Measurements from ENCODE around the gene CDK2.
"Not testable (repeated sequence)": the region's sequence is repeated elsewhere in the genome, so short reads cannot be mapped to it uniquely, and the experiment has no call there.

Gene CDK2

DNA sequence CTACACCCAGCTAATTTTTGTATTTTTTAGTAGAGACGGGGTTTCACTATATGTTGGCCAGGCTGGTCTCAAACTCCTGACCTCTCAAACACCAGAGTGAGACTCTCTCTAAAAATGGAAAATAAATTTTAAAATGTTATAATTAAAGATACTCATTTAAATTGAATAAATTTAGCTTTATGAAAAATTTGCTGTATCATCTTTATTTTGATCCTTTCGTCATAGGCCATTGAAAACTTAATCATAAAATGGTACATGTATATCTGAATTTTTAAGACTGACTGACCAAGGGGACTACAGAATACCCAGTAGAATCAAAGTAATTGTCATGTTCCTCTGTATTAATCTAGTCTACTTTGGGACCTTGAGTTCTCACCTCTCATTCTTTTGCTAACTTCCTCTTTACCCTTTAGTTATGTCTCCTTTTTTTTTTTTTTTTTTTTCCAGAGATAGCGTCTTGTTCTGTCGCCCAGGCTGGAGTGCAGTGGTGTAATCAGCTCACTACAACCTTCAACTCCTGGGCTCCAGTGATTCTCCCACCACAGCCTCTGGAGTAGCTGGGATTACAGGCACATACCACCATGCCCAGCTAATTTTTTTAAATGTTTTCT is 16.7 kb downstream of the CDK2 start:
- H2BK5ac ChIP-seq (ENCODE audit: low read length): no peak overlapping the region
- H3K9ac ChIP-seq (ENCODE audit: low read length): no peak overlapping the region
- no peak overlapping the region for H3K18ac ChIP-seq (ENCODE audit: low read length)
- H3K56ac ChIP-seq (ENCODE audit: low read length): no peak overlapping the region
- H3K4ac ChIP-seq (ENCODE audit: low read depth, low read length): no peak overlapping the region
- WGBS (ENCODE audit: extremely low coverage, insufficient coverage, low lambda C conversion rate): no CpG with 5 or more reads among the region's 4 CpGs
- no peaks in the 10 kb centered on the region for H3K4me1 ChIP-seq (ENCODE audit: control insufficient read depth, low read depth, low read length)
- no peak overlapping the region for H4K5ac ChIP-seq (ENCODE audit: low read length)
- no peak overlapping the region for H3K27ac ChIP-seq (ENCODE audit: low read depth, low read length)
- no peak overlapping the region for H2AK5ac ChIP-seq (ENCODE audit: low read length)
- H3K36me3 ChIP-seq (ENCODE audit: control insufficient read depth, insufficient read depth, low read length): peaks cover 1% of the 10 kb centered on the region
- H3K4me2 ChIP-seq (ENCODE audit: low read length): no peak overlapping the region
- no peak for DNase-seq
- H2BK120ac ChIP-seq (ENCODE audit: low read depth, low read length): no peak overlapping the region
- no peaks in the 10 kb centered on the region for H3K27me3 ChIP-seq (ENCODE audit: insufficient read depth, low read length, poor library complexity)
- H4K8ac ChIP-seq (ENCODE audit: low read depth, low read length): no peak overlapping the region
- H2BK15ac ChIP-seq (replicated peaks; ENCODE audit: low read depth): no peak overlapping the region
- H3K79me1 ChIP-seq (ENCODE audit: low read length): peaks cover 9% of the 10 kb centered on the region
- no peaks in the 10 kb centered on the region for H3K79me2 ChIP-seq (ENCODE audit: control insufficient read depth, insufficient read depth, low read length)
- H3K23ac ChIP-seq (ENCODE audit: low read length): no peak overlapping the region
- no peak overlapping the region for H3K4me3 ChIP-seq (ENCODE audit: low read length)

DNA sequence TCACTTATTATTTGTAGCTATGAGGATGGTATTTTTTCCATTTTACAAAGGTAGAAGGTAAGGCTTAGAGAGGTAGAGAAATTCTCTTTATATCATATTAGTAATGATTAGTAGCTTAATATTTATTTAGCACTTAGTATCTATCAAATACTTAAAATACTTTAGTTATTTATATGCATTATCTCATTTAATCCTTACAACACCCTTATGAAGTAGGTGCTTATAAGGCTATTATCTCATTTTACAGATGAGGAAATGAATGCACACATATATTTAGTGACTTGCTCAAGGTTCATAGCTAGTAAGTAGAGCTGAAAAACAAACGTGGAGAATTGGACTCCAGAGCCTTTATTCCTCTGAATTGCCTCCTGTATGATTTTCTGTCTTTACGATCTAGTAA is 18.2 kb downstream of the CDK2 start:
- Histone ChIP-seq H3K56ac (ENCODE audit: low read length) (no peak overlapping the region), H3K4me3 (ENCODE audit: low read length) (no peak overlapping the region), H2BK5ac (ENCODE audit: low read length) (no peak overlapping the region), H3K36me3 (ENCODE audit: control insufficient read depth, insufficient read depth, low read length) (peaks cover 3% of the 10 kb centered on the region), H3K4me2 (ENCODE audit: low read length) (no peak overlapping the region), H4K5ac (ENCODE audit: low read length) (no peak overlapping the region), H2BK120ac (ENCODE audit: low read depth, low read length) (no peak overlapping the region), H3K4ac (ENCODE audit: low read depth, low read length) (no peak overlapping the region), H3K27me3 (ENCODE audit: insufficient read depth, low read length, poor library complexity) (no peaks in the 10 kb centered on the region), H3K79me2 (ENCODE audit: control insufficient read depth, insufficient read depth, low read length) (no peaks in the 10 kb centered on the region), H3K9ac (ENCODE audit: low read length) (no peak overlapping the region), H2BK15ac (replicated peaks; ENCODE audit: low read depth) (no peak overlapping the region), H4K8ac (ENCODE audit: low read depth, low read length) (no peak overlapping the region), H3K18ac (ENCODE audit: low read length) (no peak overlapping the region), H3K4me1 (ENCODE audit: control insufficient read depth, low read depth, low read length) (no peaks in the 10 kb centered on the region), H2AK5ac (ENCODE audit: low read length) (no peak overlapping the region), H3K23ac (ENCODE audit: low read length) (no peak overlapping the region), H3K79me1 (ENCODE audit: low read length) (peaks cover 7% of the 10 kb centered on the region), H3K27ac (ENCODE audit: low read depth, low read length) (no peak overlapping the region)
- WGBS (ENCODE audit: extremely low coverage, insufficient coverage, low lambda C conversion rate): no CpG with 5 or more reads among the region's 2 CpGs
- DNase-seq: no peak

DNA sequence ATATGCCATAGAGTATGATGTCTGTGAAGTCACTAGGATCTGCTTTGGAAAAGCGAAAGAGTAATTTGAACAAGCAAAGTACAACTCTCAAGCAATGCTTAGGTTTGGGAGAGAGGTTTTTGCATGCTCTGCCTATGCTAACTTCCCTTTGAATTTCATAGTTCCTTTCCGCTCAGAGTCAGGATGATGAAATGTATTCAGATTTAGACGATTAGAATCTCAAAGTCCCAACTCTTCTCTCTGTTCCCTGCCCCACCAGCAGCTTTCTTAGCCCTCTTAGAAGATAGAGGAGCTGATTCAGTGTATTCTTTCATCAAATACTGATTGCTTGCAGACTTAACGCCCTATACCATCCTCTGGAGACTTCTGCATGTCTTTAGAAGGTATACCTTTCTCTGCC is 18.7 kb downstream of the CDK2 start:
- peaks cover 4% of the 10 kb centered on the region for H3K36me3 ChIP-seq (ENCODE audit: control insufficient read depth, insufficient read depth, low read length)
- H3K4ac ChIP-seq (ENCODE audit: low read depth, low read length): no peak overlapping the region
- H3K18ac ChIP-seq (ENCODE audit: low read length): no peak overlapping the region
- no peaks in the 10 kb centered on the region for H3K79me2 ChIP-seq (ENCODE audit: control insufficient read depth, insufficient read depth, low read length)
- no peak overlapping the region for H3K27ac ChIP-seq (ENCODE audit: low read depth, low read length)
- no CpG with 5 or more reads among the region's 4 CpGs for WGBS (ENCODE audit: extremely low coverage, insufficient coverage, low lambda C conversion rate)
- H3K27me3 ChIP-seq (ENCODE audit: insufficient read depth, low read length, poor library complexity): no peaks in the 10 kb centered on the region
- H3K79me1 ChIP-seq (ENCODE audit: low read length): peaks cover 7% of the 10 kb centered on the region
- no peaks in the 10 kb centered on the region for H3K4me1 ChIP-seq (ENCODE audit: control insufficient read depth, low read depth, low read length)
- DNase-seq: no peak
- H4K5ac ChIP-seq (ENCODE audit: low read length): no peak overlapping the region
- no peak overlapping the region for H2BK120ac ChIP-seq (ENCODE audit: low read depth, low read length)
- no peak overlapping the region for H2AK5ac ChIP-seq (ENCODE audit: low read length)
- no peak overlapping the region for H3K23ac ChIP-seq (ENCODE audit: low read length)
- H3K4me3 ChIP-seq (ENCODE audit: low read length): no peak overlapping the region
- H3K9ac ChIP-seq (ENCODE audit: low read length): no peak overlapping the region
- H3K4me2 ChIP-seq (ENCODE audit: low read length): no peak overlapping the region
- H2BK5ac ChIP-seq (ENCODE audit: low read length): no peak overlapping the region
- H4K8ac ChIP-seq (ENCODE audit: low read depth, low read length): no peak overlapping the region
- no peak overlapping the region for H3K56ac ChIP-seq (ENCODE audit: low read length)
- H2BK15ac ChIP-seq (replicated peaks; ENCODE audit: low read depth): no peak overlapping the region

DNA sequence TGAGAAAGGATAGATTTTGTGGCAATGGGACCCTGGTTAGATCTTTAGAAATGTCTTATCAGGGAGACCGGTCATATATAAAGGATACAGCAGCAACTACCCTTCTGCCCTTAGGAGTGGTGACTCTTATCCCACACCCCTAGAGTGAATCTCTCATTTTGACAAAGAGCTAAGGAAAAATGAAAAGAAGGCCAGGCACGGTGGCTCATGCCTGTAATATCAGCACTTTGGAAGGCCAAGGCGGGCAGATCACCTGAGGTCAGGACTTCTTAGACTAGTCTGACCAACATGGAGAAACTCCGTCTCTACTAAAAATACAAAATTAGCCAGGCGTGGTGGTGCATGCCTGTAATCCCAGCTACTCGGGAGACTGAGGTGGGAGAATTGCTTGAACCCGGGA is 19.3 kb downstream of the CDK2 start:
- H3K27ac ChIP-seq (ENCODE audit: low read depth, low read length); H3K79me1 ChIP-seq (ENCODE audit: low read length); H3K27me3 ChIP-seq (ENCODE audit: insufficient read depth, low read length, poor library complexity); DNase-seq; H3K36me3 ChIP-seq (ENCODE audit: control insufficient read depth, insufficient read depth, low read length); H3K4ac ChIP-seq (ENCODE audit: low read depth, low read length); H2BK120ac ChIP-seq (ENCODE audit: low read depth, low read length); H3K18ac ChIP-seq (ENCODE audit: low read length); H3K4me3 ChIP-seq (ENCODE audit: low read length); H2BK5ac ChIP-seq (ENCODE audit: low read length); H3K9ac ChIP-seq (ENCODE audit: low read length); H4K8ac ChIP-seq (ENCODE audit: low read depth, low read length); H3K4me2 ChIP-seq (ENCODE audit: low read length); H3K79me2 ChIP-seq (ENCODE audit: control insufficient read depth, insufficient read depth, low read length); H3K4me1 ChIP-seq (ENCODE audit: control insufficient read depth, low read depth, low read length); H3K23ac ChIP-seq (ENCODE audit: low read length); H2BK15ac ChIP-seq (replicated peaks; ENCODE audit: low read depth); H2AK5ac ChIP-seq (ENCODE audit: low read length); H3K56ac ChIP-seq (ENCODE audit: low read length); H4K5ac ChIP-seq (ENCODE audit: low read length): not testable (repeated sequence)
- WGBS (ENCODE audit: extremely low coverage, insufficient coverage, low lambda C conversion rate): no CpG with 5 or more reads among the region's 7 CpGs

DNA sequence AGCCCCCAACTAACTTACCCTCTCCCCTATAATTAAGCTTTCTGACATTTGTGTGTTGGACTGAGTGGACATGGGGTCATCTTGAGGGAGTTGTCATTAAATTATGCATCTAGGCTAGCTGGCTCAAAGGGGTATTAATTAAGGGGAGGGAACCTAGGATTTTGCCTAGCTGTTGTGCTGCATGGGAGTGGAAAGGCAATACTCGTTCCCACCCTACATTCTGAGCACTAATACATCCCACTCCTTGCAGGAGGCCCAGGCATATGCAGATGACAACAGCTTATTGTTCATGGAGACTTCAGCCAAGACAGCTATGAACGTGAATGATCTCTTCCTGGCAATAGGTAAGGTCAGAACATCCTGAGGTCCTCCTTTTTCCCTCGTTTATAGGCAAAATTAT is 24.5 kb downstream of the CDK2 start:
- no peak overlapping the region for H3K56ac ChIP-seq (ENCODE audit: low read length)
- H3K27me3 ChIP-seq (ENCODE audit: insufficient read depth, low read length, poor library complexity): no peaks in the 10 kb centered on the region
- no peak overlapping the region for H4K5ac ChIP-seq (ENCODE audit: low read length)
- H2BK120ac ChIP-seq (ENCODE audit: low read depth, low read length): no peak overlapping the region
- no peak overlapping the region for H3K27ac ChIP-seq (ENCODE audit: low read depth, low read length)
- H3K4me2 ChIP-seq (ENCODE audit: low read length): no peak overlapping the region
- no peak overlapping the region for H2AK5ac ChIP-seq (ENCODE audit: low read length)
- no peak overlapping the region for H3K4me3 ChIP-seq (ENCODE audit: low read length)
- no peak overlapping the region for H3K18ac ChIP-seq (ENCODE audit: low read length)
- H3K4me1 ChIP-seq (ENCODE audit: control insufficient read depth, low read depth, low read length): no peaks in the 10 kb centered on the region
- WGBS (ENCODE audit: extremely low coverage, insufficient coverage, low lambda C conversion rate): no CpG with 5 or more reads among the region's 3 CpGs
- no peak overlapping the region for H3K4ac ChIP-seq (ENCODE audit: low read depth, low read length)
- peaks cover 16% of the 10 kb centered on the region for H3K36me3 ChIP-seq (ENCODE audit: control insufficient read depth, insufficient read depth, low read length)
- no peak for DNase-seq
- H3K79me2 ChIP-seq (ENCODE audit: control insufficient read depth, insufficient read depth, low read length): no peaks in the 10 kb centered on the region
- H3K79me1 ChIP-seq (ENCODE audit: low read length): no peaks in the 10 kb centered on the region
- no peak overlapping the region for H2BK5ac ChIP-seq (ENCODE audit: low read length)
- H3K23ac ChIP-seq (ENCODE audit: low read length): no peak overlapping the region
- H2BK15ac ChIP-seq (replicated peaks; ENCODE audit: low read depth): no peak overlapping the region
- no peak overlapping the region for H4K8ac ChIP-seq (ENCODE audit: low read depth, low read length)
- no peak overlapping the region for H3K9ac ChIP-seq (ENCODE audit: low read length)

DNA sequence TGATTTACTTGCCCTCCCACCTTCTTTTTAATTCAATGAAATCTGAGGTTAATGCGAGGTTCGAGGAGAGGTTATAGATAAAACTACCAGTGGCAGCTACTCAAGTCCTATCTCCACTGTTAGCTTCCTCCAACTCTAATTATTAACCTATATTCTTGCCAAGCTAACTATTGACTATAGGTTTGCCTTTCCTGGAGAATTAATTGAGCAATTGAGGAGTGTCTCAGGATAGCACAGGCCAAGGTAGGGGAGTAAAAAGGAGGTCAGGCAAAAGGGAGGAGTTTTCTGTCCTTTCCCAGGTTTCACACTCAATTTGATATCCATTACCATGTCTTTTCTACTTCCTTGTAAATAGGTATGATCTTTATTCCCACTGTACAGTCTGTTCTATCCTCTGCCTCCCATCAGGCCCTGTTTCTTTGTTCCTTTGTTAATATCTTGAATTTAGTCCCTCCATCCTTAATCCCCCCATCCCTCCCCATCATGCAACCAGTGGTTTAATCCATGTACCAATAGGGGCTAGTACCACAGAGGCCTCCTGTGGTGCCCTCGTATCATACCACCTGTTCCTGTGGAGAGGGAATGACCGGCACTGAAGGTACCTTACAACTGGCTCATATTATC is 26.7 kb downstream of the CDK2 start:
- WGBS (ENCODE audit: extremely low coverage, insufficient coverage, low lambda C conversion rate): no CpG with 5 or more reads among the region's 4 CpGs
- H2BK120ac ChIP-seq (ENCODE audit: low read depth, low read length): no peak overlapping the region
- no peak overlapping the region for H4K5ac ChIP-seq (ENCODE audit: low read length)
- no peak overlapping the region for H3K4ac ChIP-seq (ENCODE audit: low read depth, low read length)
- peaks cover 15% of the 10 kb centered on the region for H3K36me3 ChIP-seq (ENCODE audit: control insufficient read depth, insufficient read depth, low read length)
- no peak overlapping the region for H3K18ac ChIP-seq (ENCODE audit: low read length)
- H3K56ac ChIP-seq (ENCODE audit: low read length): no peak overlapping the region
- no peak overlapping the region for H2BK15ac ChIP-seq (replicated peaks; ENCODE audit: low read depth)
- no peak overlapping the region for H3K27ac ChIP-seq (ENCODE audit: low read depth, low read length)
- no peaks in the 10 kb centered on the region for H3K79me1 ChIP-seq (ENCODE audit: low read length)
- no peaks in the 10 kb centered on the region for H3K79me2 ChIP-seq (ENCODE audit: control insufficient read depth, insufficient read depth, low read length)
- DNase-seq: no peak
- H3K4me2 ChIP-seq (ENCODE audit: low read length): no peak overlapping the region
- no peak overlapping the region for H3K9ac ChIP-seq (ENCODE audit: low read length)
- no peak overlapping the region for H2AK5ac ChIP-seq (ENCODE audit: low read length)
- no peak overlapping the region for H2BK5ac ChIP-seq (ENCODE audit: low read length)
- no peaks in the 10 kb centered on the region for H3K4me1 ChIP-seq (ENCODE audit: control insufficient read depth, low read depth, low read length)
- no peak overlapping the region for H4K8ac ChIP-seq (ENCODE audit: low read depth, low read length)
- H3K4me3 ChIP-seq (ENCODE audit: low read length): no peak overlapping the region
- no peaks in the 10 kb centered on the region for H3K27me3 ChIP-seq (ENCODE audit: insufficient read depth, low read length, poor library complexity)
- no peak overlapping the region for H3K23ac ChIP-seq (ENCODE audit: low read length)

All from mesendoderm (in vitro differentiated cells).